Measurements from ENCODE around the gene KCNQ1. TPM values are rescaled to one million over a fixed set of nuclear protein-coding genes. Genes with fewer than 3 reads are reported as not detected.

Gene KCNQ1
- total RNA-seq, 1 experiment from 2014 or later, result not detected

GRCh38 chr11:2512431-2513407, 67.9 kb downstream of the KCNQ1 start:
- intact Hi-C loops (cut with micrococcal nuclease), result no loop called here
- Mint-ChIP-seq H3K27ac (ENCODE audit: low read depth, unreplicated experiment) (no peak overlapping the region), H3K27me3 (ENCODE audit: insufficient read depth, unreplicated experiment) (peaks cover 15% of the 10 kb centered on the region), H3K9me3 (ENCODE audit: unreplicated experiment) (no peaks in the 10 kb centered on the region), H3K4me1 (ENCODE audit: insufficient read depth, unreplicated experiment) (no peaks in the 10 kb centered on the region), H3K36me3 (ENCODE audit: insufficient read depth, unreplicated experiment) (no peaks in the 10 kb centered on the region), H3K4me3 (ENCODE audit: unreplicated experiment) (no peak overlapping the region)
- TF ChIP-seq CTCF (IDR thresholded peaks at IDR 0.05; ENCODE audit: unreplicated experiment), result no peak
- CTCF ChIA-PET, result interaction anchor here (0.7 kb wide), 1 partner anchor 15 kb away, joined by 3 read pairs; no protein-coding TSS in a partner anchor
- BruUV-seq (replicated peaks), result no TSS peak
- POLR2A ChIA-PET, result no interaction called here
- DNase-seq (ENCODE audit: unreplicated experiment), result no peak

GRCh38 chr11:2513441-2513840, 68.6 kb downstream of the KCNQ1 start:
- no TSS peak for BruUV-seq (replicated peaks)
- Mint-ChIP-seq H3K36me3 (ENCODE audit: insufficient read depth, unreplicated experiment) (no peaks in the 10 kb centered on the region), H3K9me3 (ENCODE audit: unreplicated experiment) (no peaks in the 10 kb centered on the region), H3K27me3 (ENCODE audit: insufficient read depth, unreplicated experiment) (peaks cover 9% of the 10 kb centered on the region), H3K27ac (ENCODE audit: low read depth, unreplicated experiment) (no peak overlapping the region), H3K4me1 (ENCODE audit: insufficient read depth, unreplicated experiment) (no peaks in the 10 kb centered on the region), H3K4me3 (ENCODE audit: unreplicated experiment) (no peak overlapping the region)
- intact Hi-C loops (cut with micrococcal nuclease), result no loop called here
- CTCF ChIA-PET, result no interaction called here
- TF ChIP-seq CTCF (IDR thresholded peaks at IDR 0.05; ENCODE audit: unreplicated experiment), result no peak
- no peak for DNase-seq (ENCODE audit: unreplicated experiment)
- POLR2A ChIA-PET, result no interaction called here

- DNase-seq (ENCODE audit: unreplicated experiment), result no peak
- Mint-ChIP-seq H3K27me3 (ENCODE audit: insufficient read depth, unreplicated experiment) (peaks cover under 1% of the 10 kb centered on the region), H3K27ac (ENCODE audit: low read depth, unreplicated experiment) (no peak overlapping the region), H3K9me3 (ENCODE audit: unreplicated experiment) (no peaks in the 10 kb centered on the region), H3K4me3 (ENCODE audit: unreplicated experiment) (no peak overlapping the region), H3K4me1 (ENCODE audit: insufficient read depth, unreplicated experiment) (no peaks in the 10 kb centered on the region), H3K36me3 (ENCODE audit: insufficient read depth, unreplicated experiment) (no peaks in the 10 kb centered on the region)
- ChIA-PET CTCF (interaction anchor here (1.3 kb wide), 1 partner anchor 15 kb away, joined by 8 read pairs; no protein-coding TSS in a partner anchor), POLR2A (no interaction called here)
- no peak for TF ChIP-seq CTCF (IDR thresholded peaks at IDR 0.05; ENCODE audit: unreplicated experiment)
- no TSS peak for BruUV-seq (replicated peaks)
- intact Hi-C loops (cut with micrococcal nuclease), result no loop called here
Observed at GRCh38 chr11:2515401-2516275, 70.8 kb downstream of the KCNQ1 start.

All from MCF 10A (cell line).